ENCODE data around the gene NCOA4.
"Not testable (repeated sequence)": the region's sequence is repeated elsewhere in the genome, so short reads cannot be mapped to it uniquely, and the experiment has no call there.

The NCOA4 gene

DNA sequence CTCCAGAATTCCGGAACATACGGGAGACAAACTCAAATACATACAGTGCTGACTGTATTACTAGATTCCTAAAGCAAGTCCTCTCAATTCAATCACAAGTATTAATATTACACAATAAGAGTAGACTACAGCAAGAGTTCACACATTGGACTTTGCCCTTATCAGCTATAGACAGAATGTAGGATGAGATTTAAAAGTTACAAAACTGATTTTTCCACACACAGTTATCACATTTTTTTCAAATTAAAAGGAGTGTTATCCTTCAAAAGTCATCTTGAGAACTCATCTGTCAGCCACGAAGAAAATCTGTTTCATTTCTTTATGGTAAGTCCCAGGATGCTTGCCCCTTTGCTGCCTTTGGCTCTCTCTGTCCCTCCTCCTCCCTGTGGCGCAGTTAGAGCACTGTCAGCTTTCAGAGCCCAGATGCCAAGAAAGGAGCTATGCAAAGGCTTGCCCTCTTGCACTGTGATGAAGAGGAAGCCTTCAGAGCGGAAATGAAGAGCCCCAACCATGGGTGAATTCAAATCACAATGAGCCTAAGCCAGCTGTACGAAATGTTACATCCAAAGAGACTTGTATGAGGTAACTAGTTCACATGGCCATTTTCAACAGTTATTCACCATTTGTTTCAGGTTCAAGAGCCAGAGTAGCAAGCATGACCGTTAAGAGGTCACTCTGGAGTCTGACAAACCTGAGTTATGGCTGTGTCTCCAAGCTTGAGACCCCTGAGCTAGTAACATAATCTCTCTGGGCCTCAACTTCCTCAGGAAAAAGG lies 10.7 kb downstream of the NCOA4 start:
- no peak for DNase-seq (ENCODE audit: low read depth in 2 of 2)

DNA sequence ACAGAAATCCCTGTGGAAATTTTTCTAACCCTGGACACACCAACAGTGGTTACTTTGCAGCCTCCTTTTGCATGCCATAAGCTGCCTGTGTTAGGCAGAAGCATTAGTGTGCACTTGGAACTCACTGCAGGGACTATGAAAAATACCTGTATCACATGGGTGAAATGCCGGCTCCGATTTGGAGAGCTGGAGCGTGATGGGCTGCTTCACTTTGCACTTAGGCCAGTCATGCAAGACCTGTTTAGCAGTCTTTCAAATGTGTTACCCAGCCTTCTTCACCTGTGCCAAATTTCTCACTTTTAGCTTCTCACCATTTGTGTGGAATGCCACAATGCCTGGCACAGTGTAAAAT lies 11.3 kb downstream of the NCOA4 start:
- no peak for DNase-seq (ENCODE audit: low read depth in 2 of 2)

DNA sequence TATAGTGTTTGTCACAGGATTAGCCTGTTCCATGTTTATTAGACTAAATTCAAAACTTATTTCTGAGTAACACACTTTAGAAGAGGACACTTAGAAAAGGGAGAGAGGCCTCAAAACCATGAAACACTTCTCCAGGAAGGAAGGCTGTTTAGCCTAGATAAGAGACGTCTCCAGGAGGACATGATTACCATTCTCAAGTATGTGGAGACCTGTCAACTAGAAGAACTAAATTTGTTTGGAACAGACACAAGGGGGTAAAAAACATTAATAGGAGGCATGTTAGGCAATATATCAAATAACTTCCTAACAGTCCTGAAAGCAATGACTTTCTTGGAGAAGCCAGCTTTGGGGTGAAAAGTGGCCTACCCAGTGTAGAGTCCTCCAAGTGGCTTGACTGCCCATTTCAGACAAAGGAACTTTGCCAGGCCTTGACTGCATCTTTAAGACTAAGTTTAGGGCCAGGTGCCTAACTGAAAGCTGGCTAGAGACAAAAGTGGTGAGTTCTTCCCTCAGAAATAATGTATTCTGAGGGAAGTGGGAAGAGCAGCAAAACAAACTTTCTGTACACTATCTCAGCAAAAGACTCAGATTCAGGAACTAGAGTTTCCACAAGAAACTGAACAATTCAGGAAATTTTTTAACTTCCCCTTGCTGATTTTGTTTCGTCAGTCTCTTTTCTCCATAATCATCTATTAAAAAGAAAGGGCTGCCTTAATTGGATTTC lies 11.8 kb downstream of the NCOA4 start:
- no peak for DNase-seq (ENCODE audit: low read depth in 2 of 2)

DNA sequence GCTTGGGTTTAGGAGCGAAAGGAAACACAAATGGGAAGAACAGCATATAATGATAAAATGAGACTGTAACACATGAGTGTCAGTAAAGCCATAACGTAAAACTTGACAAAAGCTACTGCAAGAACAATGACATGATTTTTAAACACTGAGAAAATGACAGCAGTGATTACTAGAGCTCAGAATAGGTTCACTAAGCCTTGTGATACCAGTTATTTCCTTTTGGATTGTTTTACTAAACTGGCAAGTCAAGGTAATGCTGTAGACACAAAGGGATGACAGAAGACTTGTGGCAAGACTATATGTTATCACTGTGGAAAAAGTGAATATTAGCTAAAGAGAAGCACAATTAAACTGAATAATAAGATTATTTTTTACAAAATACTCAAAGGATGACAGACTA lies 12.7 kb downstream of the NCOA4 start:
- DNase-seq (ENCODE audit: low read depth in 2 of 2), result no peak

DNA sequence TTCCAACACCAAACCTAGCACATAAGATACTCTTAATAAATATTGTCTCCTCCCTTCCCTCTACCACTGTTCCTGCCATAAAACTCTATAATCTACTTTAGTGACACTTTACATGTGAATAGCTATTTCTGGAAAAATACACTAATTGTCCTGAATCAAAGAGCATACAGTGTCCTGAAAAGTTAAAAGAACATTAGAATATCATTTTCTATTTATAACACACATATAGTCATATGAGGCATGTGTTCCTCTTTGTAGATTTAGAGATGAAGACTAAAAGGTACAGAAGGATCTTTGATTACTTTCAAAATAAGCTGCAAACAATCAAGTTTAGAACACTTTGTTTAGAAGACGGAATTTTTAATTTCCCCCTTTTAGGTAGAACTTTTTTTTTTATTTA lies 13.6 kb downstream of the NCOA4 start:
- DNase-seq (ENCODE audit: low read depth in 2 of 2), result no peak

DNA sequence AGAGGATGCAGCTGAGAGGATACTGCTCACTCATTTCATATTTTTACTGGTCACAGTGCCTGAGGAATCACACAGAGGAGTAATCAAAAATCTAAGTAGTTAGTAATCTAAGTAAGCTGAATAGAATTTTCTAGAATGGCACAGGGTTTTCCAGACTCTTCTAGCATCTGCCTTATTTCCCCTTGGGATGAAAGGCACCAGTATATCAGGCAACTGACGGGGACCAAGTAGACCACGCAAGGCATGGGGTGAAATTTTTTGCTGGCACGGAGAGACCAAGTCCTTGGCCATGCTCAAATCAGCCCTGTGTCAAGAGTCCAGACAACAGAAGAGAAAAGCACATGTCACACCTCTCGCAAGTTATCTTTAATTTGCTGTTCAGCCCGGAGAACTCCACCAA lies 14.2 kb downstream of the NCOA4 start:
- no peak for DNase-seq (ENCODE audit: low read depth in 2 of 2)

DNA sequence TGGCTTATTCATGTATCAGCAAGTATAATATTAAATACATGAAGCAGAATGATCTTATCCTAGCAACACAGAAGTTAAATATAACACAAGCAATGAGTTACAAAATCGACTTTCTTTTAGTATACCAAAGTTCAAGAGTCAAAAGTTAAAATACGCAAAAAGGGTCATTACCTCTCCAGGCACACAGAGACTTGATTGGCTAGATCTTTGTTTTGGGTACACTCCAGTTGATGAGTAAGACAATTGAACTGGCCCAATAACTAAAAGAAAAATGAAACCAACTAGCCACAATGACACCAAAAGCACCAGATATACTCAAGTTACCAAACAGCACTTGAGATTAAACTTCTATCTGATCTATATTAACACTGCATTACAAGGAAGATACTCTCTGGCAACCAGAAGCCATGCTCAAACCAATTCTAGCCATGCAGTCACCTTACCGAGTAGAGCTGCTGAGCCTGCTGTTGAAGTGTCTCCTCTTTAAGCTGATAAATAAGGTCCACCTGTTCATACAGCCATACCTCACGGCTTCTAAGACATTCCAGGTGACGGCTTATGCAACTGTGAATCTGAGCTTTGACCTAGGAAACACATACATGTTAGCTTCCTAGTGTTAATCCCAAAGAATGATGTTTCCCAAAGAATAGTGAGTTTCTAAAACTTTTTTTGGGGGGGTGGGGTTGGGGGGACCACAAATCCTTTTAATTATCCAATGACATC lies 15.6 kb downstream of the NCOA4 start:
- DNase-seq (ENCODE audit: low read depth in 2 of 2), result no peak

DNA sequence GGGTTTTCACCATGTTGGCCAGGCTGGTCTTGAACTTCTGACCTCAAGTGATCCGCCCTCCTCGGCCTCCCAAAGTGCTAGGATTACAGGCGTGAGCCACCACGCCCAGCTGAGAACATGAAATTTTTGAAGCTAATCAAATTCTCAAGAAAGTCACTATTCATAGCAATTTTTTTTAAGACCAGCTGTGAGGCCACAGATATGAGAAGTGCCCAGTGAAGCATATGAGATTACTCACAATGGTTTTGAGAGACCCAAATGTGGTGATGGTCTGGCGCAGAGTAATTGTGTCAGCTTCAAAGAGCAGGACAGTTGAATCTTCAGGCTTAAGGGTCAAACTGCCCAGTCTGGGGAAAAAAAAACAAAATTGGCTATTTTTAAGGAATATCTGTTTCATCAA lies 16.2 kb downstream of the NCOA4 start:
- DNase-seq (ENCODE audit: low read depth in 2 of 2), result no peak

DNA sequence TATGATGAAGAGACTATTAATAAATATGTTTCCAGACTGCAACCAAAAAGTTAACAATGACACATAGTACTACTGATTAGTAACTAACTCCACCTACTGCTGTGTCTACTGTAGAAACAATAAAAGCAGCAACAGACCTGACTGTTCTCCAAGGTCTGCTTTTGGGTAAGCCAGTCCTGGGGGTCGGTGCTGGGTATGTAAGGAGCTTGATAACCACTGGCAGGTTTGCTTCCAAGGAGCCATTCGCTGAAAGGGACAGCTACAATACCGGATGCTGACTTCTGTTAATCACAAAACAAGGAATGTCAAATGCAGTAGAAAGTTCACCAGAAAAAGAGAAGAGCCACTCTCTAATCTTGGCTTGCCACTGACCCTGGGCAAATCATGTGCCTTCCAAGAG lies 17.7 kb downstream of the NCOA4 start:
- no peak for DNase-seq (ENCODE audit: low read depth in 2 of 2)

DNA sequence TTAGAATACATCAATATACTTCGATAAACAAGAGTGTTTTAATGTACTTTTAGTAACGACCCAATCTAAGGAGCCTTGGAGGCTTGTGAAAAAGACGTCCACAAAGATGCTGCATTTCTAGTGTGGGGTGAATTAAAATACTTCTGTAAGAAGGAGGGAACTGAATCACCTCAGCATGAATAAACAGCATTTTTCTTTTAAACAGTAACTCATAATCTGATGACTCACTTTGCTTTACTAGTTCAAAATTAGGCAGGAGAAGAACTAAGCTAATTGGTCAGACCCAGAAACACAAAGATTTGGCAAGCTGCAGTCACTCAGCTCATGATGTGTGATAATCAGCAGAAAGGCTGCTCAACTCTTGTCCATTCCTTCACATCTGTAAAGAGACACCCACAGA lies 24.2 kb downstream of the NCOA4 start:
- DNase-seq (ENCODE audit: low read depth in 2 of 2), result no peak

DNA sequence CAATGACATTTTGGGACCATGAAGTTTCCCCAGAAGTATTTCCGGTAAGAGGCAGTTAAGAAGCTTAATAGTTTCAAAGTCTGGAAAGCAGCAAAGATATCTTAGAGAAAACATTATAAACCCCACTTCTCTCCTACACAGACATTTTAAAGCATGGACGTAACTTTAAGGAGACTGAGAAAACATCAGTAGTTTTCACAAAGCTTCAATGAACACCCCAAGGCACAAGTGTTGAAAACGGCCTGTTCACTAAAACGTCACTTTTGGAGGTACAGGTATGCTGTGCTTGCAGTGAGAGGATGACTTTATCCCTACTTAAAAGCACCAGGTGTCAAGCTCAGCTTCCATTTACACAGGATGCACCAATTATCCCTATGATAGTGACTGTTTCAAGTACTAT lies 25.0 kb downstream of the NCOA4 start:
- DNase-seq (ENCODE audit: low read depth in 2 of 2), result no peak

DNA sequence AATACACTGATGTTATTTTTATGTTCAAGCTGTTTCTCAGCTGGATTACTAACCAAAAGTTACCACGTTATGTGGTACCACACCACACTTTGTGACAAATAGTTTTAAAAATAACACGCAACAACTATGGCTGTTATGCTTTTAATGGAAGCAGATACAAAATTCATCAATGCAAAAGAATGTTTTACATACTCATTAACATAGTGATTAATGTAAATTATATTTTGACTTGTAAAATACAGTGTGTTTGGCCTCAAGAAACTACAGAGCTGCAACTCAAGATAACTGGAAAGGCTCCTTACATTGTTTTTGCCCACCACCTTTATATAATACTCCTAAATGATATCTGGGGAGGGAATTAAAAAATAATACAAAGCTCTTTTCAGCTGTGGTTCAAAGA lies 25.5 kb downstream of the NCOA4 start:
- no peak for DNase-seq (ENCODE audit: low read depth in 2 of 2)

DNA sequence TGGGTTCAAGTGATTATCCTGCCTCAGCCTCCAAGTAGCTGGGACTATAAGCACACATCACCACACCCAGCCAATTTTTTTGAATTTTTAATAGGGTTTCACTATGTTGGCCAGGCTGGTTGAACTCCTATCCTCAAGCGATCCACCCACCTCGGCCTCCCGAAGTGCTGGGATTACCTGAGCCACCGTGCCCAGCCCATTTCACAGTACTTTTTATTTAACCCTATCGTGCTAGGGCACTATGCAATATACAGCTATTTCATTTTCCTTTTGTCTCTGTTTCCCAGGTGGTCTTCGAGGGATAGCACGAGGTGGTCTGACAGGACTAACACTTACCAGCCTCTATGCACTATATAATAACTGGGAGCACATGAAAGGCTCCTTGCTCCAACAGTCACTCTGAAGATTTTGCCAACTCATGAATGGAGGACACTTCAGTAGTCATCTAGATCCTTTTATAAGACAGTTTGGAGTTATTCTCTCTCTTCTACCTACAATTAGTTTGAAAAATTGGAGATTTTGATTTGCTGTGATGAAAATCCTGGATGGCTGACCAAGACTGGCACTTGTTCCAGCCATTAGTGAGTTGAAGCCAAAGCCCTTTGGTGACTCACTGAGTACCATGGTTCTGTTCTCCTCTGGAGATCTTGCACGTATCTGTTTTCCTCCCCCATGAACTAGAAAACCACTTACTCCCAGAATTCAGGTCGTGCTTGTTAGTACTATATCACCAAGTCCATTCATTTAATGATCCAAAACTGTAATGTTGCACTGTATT lies 27.3 kb downstream of the NCOA4 start:
- DNase-seq (ENCODE audit: low read depth in 2 of 2), result no peak

DNA sequence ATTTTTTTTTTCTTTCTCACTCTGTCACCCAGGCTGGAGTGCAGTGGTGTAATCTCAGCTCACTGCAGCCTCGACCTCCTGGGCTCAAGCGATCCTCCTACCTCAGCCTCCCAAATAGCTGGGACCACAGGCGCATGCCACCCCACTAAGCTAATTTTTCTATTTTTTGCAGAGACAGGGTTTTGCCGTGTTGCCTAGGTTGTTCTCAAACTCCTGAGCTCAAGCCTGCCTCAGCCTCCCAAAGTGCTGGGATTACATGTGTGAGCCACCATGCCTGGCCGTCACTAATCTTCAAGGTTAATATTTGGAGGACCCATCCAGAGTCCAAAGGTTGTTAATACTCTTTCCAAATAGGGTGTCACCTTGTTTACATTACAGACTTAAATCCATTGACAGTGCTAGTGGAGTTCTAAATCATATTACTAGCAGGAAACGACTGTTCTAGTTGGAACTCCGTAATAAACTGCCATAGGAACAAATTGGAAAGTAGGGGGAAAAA lies 28.2 kb downstream of the NCOA4 start:
- not testable (repeated sequence) for DNase-seq (ENCODE audit: low read depth in 2 of 2)

DNA sequence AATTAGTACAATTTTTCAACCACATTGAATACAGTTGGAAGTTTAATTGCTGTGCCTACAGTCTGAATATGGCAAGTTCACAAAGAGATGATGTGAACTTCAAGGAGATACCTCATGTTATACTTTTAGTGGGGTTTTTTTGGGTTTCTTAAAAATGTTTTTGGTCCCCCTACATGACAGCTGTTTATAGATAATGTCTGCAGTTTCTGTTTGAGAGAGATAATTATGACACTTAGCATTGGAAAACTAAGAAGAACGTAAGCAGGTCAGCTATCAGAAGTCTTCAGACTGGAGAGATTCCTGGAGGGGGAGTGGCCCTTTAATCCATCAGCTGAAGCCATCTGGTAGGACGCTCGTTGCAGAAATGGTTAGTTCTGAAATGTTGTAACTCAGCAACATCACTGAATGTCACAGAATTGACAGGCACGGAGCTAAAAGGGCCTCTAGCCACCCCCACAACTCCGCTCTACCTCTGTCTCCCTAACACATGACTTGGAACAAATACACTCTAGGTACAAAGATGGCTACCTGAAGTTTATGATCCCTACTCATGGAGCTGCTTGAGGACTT lies 29.2 kb downstream of the NCOA4 start:
- DNase-seq (ENCODE audit: low read depth in 2 of 2), result no peak

DNA sequence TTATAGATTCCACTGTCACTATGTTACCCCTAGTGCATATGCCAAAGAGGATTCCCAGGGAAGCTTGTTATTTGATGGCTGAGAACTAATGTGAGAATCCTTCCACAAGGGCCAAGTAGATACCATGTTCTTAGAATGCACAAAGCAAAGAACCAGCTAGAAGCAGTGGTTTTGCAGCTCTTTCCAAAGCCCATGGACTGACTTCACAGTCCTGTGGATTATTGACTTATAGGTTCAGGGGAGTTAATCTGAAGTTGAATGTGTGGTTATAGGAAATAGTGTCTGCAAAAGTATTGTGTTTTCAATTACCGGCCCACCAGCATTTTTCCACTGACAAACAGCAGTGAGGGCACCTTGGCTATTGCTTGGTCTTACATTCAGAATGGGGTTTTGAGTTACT lies 29.9 kb downstream of the NCOA4 start:
- DNase-seq (ENCODE audit: low read depth in 2 of 2), result no peak

DNA sequence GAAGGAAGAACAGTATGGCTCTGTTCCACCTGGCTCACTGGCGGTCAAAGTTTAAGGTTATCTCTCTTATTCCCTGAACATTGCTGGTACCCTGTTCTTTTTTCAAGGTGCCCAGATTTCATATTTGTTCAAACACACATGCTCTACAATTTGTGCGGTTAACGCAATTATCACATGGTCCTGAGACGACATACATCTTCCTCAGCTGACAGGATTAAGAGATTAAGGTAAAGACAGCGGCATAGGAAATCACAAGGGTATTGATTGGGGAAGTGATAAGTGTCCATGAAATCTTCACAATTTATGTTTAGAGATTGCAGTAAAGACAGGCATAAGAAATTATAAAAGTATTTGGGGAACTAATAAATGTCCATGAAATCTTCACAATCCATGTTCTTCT lies 30.5 kb downstream of the NCOA4 start:
- not testable (repeated sequence) for DNase-seq (ENCODE audit: low read depth in 2 of 2)

DNA sequence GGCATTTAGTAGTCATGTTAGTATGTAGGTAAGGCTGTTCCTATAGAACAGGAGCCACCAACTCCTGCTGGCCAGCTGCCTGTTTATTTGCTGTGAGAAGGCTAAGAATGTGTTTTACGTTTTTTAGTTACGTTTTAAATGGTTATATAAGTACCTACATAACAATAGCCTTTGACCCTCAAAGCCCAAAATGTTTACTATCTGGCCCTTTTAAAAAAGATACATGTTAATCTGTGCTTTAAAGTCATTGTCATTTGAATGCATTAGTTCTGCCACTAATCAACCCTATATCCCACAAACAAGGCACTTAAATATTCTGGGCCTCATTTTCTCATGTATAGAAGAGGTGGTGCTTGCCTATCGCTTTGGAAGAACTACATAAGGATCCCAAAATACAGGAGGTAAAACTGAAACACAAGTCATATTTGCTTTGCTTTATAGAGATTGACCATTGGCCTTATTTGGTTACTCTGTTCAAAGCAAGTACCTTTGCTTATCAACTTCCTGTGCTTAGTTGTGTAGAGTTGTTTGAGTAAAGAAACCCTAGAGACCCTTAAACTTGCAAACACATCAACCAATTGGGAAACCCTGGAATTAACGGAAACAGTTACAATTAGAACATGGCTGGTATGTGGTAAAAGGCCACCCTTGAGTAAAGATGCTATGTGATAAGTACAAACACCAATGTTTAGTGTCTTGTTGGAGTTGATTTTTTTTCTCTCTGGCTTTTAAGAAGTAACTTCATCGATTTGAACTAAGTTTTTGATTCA lies 32.2 kb downstream of the NCOA4 start:
- DNase-seq (ENCODE audit: low read depth in 2 of 2), result no peak

DNA sequence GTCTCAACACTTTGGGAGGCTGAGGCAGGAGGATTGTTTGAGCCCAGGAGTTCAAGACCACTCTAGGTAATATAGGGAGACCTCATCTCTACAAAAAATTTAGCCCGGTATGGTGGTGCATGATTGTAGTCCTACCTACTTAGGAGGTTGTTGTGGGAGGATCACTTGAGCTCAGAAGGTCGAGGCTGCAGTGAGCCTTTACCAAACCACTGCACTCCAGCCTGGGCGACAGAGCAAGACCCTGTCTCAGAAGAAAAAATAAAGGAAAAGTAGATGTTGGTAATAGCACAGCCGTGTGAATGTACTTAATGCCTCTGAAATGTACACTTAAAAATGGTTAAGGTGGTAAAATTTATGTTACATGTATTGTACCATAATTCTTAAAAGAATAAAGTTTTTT lies 32.9 kb downstream of the NCOA4 start:
- no peak for DNase-seq (ENCODE audit: low read depth in 2 of 2)

DNA sequence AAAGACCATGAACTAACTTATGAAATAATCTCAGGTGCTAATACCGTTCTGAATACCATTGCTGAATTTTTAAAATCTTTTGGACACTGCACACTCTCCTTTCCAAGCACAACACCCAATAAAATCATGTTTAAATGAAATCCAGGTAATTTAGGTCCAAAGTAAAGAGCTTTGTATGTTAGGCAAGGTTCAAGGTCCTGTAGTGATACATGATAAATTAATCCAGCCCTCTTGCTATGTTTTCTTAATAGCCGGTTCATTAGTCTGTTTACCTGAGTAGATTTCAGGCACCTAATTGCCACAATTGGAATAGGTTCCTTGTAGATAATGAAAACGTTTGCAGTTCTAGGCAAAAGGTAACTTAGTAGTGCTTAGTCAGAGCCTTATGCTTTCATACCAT lies 44.8 kb downstream of the NCOA4 start:
- DNase-seq (ENCODE audit: low read depth in 2 of 2), result not testable (repeated sequence)

DNA sequence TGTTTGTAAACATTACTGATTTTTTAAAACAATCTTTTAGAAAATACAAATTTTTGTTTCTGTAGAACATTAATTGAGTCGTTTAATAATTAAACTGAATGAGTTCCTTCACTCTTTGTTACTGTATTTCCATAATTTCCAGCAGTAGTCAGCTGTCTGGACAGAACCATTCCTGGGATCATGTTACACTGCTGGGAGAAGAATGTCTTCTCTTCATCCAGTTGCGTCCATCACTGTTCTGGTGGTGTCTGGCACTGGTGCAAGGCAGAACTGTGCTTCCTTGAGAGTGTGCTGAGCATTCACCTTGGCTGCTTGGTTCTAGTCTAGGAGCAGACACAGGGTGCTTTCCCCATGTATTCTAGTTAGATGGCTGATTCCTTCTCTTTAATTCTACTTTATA lies 46.0 kb downstream of the NCOA4 start:
- not testable (repeated sequence) for DNase-seq (ENCODE audit: low read depth in 2 of 2)
